Stimulated activated CD8-positive, alpha-beta memory T cell treated with anti-CD3 and anti-CD28 coated beads, Interleukin-4, amount 100 ng/mL, for 24 hours (primary cell): Measurements from ENCODE around the gene ZNF521.
"Not testable (repeated sequence)": the region's sequence is repeated elsewhere in the genome, so short reads cannot be mapped to it uniquely, and the experiment has no call there.

Experiments used
- DNase-seq: peaks from one replicate; pipeline ENCODE4 v3.0.0-alpha.2; 2020; ENCODE audit warnings: low read depth

Gene ZNF521

GRCh38 chr18:25289001-25289631 lies 62.9 kb downstream of the ZNF521 start:
- DNase-seq, result no peak

- no peak for DNase-seq
These were observed 63.5 kb downstream of the ZNF521 start for GRCh38 chr18:25288340-25288938.

- DNase-seq, result no peak
These were observed 64.9 kb downstream of the ZNF521 start for GRCh38 chr18:25287106-25287505.

- DNase-seq, result no peak
These were observed 67.0 kb downstream of the ZNF521 start for GRCh38 chr18:25284861-25285550.

- DNase-seq, result no peak
These were observed 67.7 kb downstream of the ZNF521 start for GRCh38 chr18:25284281-25284680.

GRCh38 chr18:25283781-25284180 lies 68.2 kb downstream of the ZNF521 start:
- no peak for DNase-seq

GRCh38 chr18:25282896-25283703 lies 68.9 kb downstream of the ZNF521 start:
- DNase-seq, result no peak

- no peak for DNase-seq
These were observed 69.7 kb downstream of the ZNF521 start for GRCh38 chr18:25282282-25282681.

- DNase-seq, result no peak
These were observed 70.4 kb downstream of the ZNF521 start for GRCh38 chr18:25281556-25281955.

- no peak for DNase-seq
These were observed 72.0 kb downstream of the ZNF521 start for GRCh38 chr18:25279961-25280360.

GRCh38 chr18:25279556-25279955 lies 72.4 kb downstream of the ZNF521 start:
- no peak for DNase-seq

- no peak for DNase-seq
These were observed 72.8 kb downstream of the ZNF521 start for GRCh38 chr18:25279133-25279532.

- DNase-seq, result no peak
These were observed 73.6 kb downstream of the ZNF521 start for GRCh38 chr18:25278394-25278793.

- no peak for DNase-seq
These were observed 76.5 kb downstream of the ZNF521 start for GRCh38 chr18:25275412-25276001.

GRCh38 chr18:25274926-25275325 lies 77.0 kb downstream of the ZNF521 start:
- no peak for DNase-seq

GRCh38 chr18:25266931-25267527 lies 84.9 kb downstream of the ZNF521 start:
- DNase-seq, result not testable (repeated sequence)

- no peak for DNase-seq
These were observed 89.0 kb downstream of the ZNF521 start for GRCh38 chr18:25262920-25263319.

GRCh38 chr18:25261768-25262167 lies 90.2 kb downstream of the ZNF521 start:
- DNase-seq, result no peak

GRCh38 chr18:25256439-25256838 lies 95.5 kb downstream of the ZNF521 start:
- no peak for DNase-seq

- DNase-seq, result no peak
These were observed 98.2 kb downstream of the ZNF521 start for GRCh38 chr18:25253779-25254178.

GRCh38 chr18:25253136-25253535 lies 98.8 kb downstream of the ZNF521 start:
- no peak for DNase-seq

- no peak for DNase-seq
These were observed 100.9 kb downstream of the ZNF521 start for GRCh38 chr18:25251068-25251467.
